Dedifferentiated amniotic fluid mesenchymal stem cell (primary cell): Measurements from ENCODE around the gene CLRN1.

Source experiments
- DNase-seq: peaks from one replicate; pipeline ENCODE4 v3.0.0-alpha.2; 2016; ENCODE audit errors: extremely low spot score

CLRN1 gene

GRCh38 chr3:150975992-150976368, 3.5 kb upstream of the CLRN1 start:
- DNase-seq = no peak

DNA sequence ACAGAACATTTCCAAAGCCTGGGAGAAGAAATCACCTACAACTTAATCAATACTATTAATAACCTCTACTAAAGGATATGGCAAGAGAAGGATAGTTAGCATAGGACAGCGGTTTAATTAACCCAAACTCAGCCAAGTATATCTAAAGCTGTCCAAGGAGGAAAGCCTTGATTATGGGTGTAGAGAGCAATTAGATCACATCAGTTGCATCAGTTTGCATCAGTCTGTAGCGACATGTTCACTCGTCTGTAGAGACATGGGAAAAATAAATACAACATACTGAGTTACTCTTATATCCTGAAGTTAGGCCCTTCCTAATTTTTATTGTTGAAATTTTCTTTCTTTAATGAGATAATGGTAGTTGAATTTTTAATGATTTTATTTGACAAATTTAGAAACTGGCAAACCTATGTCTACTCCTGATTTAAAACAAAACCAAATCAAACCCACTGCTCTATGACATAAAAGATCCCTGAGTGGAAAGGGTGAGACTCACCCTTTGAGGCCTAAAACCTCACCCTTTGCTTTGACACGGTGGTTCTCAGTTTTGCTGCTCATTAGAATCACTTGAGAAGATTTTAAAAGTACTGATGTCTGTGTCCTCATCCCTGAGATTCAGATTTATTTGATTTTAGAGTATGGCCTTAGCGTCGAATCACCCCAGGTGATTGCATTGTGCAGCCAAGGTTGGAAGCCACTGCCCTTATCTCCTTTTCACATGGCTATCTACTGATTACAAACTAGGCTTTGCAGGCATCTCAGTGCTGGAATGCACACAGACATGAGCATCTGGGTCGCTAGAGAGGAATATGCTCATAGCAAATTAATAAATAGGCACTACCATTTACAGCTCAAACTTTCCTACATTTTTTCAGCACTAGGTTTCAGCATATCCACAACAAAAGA, 2.8 kb upstream of the CLRN1 start:
- DNase-seq = no peak

DNA sequence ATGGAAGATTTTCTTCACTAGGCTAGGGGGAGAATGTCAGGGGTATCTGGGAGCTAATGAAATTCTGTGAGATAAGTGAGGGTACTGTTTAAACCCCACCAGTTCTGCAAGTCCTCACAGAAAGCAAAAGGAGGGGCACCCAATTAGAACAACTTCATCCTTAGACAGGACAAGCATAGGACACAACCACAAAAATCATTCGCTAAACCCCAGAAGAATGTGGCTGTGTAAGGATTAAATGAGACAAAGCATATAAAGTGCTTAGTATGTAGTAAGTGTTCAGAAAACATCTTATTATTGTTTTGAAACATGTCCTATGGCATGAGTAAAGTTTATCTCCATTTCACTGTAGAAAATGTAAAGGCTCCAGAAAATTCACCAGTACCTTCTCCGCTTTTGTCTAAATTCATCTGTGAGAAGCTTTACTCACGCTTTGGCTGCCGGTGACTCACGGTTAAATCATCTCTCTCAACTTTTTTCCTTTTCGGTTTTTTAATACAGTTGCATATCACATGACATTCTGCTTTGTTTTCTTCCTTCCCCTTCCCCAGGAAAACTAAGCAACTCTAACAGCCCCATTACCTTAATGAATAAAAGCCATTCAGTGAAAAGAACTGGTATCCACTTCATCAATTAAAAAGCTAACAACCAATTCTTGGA, 1.7 kb downstream of the CLRN1 start:
- peak; percentile 65 for DNase-seq

DNA sequence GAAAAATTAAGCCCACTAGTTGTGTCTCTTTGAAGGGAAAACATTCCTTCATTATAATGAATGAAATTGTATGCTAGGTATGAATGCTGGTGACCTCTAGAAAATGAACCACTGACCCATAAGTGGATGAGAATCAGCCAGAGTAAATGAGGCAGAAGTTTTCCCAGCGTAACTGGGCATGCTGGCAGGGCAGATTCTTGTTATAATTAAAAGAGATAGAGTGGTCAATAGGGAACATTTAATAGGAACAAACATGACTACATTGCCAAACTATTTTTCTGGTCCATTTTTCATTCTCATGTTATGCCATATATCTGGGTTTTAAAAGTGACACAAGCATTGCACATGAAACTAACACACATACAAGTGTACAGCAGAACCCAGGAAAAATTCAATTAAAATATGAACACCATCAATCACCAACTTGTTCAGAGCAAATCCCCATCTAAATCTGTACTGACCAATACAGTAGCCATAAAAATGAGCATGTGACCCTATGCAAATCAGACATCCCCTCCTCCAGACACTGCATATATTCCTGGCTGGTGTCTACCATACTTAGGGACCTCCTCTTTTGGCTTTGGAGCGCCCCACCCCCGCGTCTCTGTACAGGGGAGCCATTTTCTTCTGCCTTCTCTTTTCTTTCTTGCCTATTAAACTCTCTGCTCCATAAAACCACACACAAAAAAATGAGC, 4.0 kb downstream of the CLRN1 start:
- no peak for DNase-seq

- DNase-seq = no peak
Observed at GRCh38 chr3:150965436-150965835, 7.1 kb downstream of the CLRN1 start.

GRCh38 chr3:150961949-150962348, 10.6 kb downstream of the CLRN1 start:
- no peak for DNase-seq

GRCh38 chr3:150960708-150961684, 11.5 kb downstream of the CLRN1 start:
- no peak for DNase-seq

DNA sequence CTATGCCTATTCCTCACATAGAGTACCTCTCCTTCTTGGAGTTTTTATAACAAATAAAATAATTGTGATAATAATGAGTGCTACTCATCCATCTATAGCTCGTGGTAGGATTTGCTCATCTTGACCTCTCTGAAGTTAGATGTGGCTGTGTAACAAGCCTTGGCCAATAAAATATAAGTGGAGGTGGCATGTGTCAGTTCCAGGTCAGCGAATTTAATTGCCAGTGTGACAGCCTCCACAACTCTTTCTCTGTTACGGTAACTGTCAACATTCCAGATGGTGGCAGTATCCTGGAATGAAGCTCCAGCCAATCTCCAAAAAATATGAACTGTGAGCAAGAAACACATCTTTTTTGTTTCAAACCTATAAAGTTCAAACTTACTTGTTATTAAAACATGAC, 13.8 kb downstream of the CLRN1 start:
- no peak for DNase-seq

DNA sequence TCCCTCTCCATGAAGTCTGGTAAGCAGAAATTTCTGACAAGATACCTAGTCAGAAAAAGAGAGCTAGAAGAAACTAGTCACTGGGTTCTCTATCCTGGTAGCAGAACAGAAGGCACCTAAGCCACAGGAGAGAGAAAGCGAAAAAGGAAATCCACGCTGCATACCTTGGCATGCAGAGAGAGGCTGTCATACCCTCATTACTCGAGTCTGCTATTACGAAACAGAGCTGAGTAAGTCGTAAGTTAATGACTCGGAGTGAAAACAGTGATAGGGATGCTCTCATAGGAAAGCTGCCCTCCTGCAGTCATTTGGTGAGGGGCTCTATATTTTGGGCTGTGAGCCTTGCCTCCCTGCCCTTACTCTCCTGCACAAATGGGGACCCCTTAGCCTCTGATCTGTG, 16.2 kb downstream of the CLRN1 start:
- DNase-seq = no peak

DNA sequence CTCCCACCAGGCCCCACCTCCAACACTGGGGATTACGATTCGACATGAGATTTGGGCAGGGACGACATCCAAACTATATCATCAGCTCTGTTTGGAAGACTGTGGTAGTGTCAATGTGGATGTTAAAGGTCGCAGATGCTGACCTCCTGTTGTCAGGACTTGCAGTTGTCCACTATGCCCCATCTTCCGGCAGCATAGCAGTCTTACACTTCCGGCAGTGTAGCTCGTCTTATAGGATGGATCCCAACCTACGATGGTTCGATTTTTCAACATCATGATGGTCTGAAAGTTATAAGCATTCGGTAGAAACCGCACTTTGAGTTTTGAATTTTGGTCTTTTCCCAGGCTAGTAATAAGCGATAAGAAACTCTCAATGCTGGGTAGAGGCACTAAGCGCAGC, 20.6 kb downstream of the CLRN1 start:
- no peak for DNase-seq

GRCh38 chr3:150945226-150946032, 27.1 kb downstream of the CLRN1 start:
- peak; percentile 30 for DNase-seq

GRCh38 chr3:150942221-150942620, 30.3 kb downstream of the CLRN1 start:
- DNase-seq = no peak

DNA sequence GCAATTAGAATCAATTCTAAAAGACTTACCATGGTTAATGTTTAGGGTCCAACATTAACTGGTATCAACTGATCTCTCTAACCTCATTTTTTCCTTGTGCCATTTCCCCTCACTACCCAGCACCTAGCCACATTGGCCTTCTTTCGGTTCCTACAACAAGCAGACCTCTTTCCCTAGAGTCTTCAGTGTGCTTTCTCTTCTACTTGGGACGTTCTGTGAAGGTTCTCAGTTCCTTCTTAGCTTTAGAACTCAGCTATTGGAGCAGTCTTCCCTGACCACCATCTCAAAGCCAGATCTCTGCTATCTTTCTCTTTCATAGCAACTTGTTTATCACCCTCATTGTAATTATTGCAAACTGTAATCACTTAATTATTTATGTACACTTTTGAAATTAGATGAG, 35.8 kb downstream of the CLRN1 start:
- no peak for DNase-seq

GRCh38 chr3:150933473-150933995, 39.0 kb downstream of the CLRN1 start:
- peak; percentile 33 for DNase-seq

GRCh38 chr3:150931745-150932144, 40.8 kb downstream of the CLRN1 start:
- DNase-seq = no peak

GRCh38 chr3:150930839-150931238, 41.7 kb downstream of the CLRN1 start:
- DNase-seq = no peak

- DNase-seq = no peak
Observed at GRCh38 chr3:150928234-150928633, 44.3 kb downstream of the CLRN1 start.

- DNase-seq = no peak
Observed at GRCh38 chr3:150926328-150926727, 46.2 kb downstream of the CLRN1 start.

- no peak for DNase-seq
Observed at GRCh38 chr3:150925751-150926201, 46.8 kb downstream of the CLRN1 start.

DNA sequence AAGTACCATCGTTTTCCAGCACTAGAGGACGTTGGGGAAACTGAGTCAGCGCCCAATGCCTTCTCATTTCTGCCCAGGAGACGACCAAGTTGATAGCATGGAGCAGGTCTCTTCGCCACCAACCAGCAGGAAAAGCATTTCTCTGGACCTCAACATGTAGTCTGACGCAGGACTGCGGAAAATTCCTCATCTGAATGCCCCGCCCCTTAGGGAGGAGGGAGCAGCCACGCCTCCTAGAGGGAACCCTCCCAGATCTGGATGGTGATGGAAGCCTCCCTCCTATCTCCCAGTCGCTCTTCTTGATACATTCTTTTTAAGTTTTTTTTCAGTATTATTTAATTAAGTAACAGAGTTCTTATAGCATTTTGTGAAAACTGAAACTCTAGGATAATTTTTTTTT, 49.9 kb downstream of the CLRN1 start:
- no peak for DNase-seq
